Hippocampal formation (tissue), 2 donors: Measurements from ENCODE around the gene PLPP7.
"Not testable (repeated sequence)": the region's sequence is repeated elsewhere in the genome, so short reads cannot be mapped to it uniquely, and the experiment has no call there.

Experiments used
- DNase-seq, 2 donors: peaks; one replicate each; lab custom pipeline; 2025; lab: John Stamatoyannopoulos, UW

PLPP7 gene

DNA sequence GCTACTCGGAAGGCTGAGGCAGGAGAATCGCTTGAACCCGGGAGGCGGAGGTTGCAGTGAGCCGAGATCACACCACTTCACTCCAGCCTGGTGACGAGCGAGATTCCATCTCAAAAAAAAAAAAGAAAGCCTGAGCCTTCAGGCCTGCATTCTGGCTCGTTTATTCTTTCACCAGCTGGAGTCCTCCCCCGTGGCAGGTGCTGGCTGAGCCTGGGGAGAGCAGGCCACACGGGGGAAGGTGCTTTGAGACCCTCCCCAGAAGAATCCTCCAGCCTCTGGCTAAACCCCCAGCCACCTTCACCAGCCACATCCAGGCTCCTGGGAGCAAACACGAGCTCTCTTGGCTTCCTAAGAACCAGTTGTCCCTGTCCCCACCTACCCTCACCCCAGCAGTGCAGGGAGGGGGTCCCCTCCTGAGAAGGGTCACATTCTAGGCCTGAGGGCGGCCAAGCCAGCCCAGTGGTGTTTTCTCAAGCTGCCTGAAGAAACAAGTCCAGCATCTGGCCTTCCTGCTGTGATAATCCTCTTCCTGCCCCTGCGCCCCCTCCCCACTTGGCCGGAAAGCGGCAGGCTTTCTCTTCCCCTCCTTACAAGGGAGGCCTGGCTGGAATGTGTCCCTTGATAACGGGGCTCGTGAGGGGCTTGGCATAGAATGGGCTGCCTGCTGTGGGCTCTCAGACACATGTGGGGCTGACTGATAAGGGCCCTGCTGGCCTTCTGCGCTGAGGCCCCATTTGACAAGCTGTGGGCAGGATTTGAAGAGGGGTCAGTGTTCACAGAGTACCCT lies 41.5 kb downstream of the PLPP7 start:
- no peak for DNase-seq

DNA sequence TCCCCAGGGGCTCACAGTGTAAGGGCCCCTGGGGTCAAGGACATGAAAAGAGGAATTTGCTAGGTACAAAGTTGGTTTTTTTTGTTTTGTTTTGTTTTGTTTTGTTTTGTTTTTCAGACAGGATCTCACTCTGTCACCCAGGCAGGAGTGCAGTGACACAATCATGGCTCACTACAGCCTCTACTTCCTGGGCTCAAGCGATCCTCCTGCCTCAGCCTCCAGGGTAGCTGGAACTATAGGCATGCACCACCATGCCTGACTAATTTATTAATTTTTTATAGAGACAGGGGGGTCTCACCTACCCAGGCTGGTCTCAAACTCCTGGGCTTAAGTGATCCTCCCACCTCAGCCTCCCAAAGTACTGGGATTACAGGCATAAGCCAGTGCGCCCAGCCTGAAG lies 42.5 kb downstream of the PLPP7 start:
- not testable (repeated sequence) for DNase-seq

DNA sequence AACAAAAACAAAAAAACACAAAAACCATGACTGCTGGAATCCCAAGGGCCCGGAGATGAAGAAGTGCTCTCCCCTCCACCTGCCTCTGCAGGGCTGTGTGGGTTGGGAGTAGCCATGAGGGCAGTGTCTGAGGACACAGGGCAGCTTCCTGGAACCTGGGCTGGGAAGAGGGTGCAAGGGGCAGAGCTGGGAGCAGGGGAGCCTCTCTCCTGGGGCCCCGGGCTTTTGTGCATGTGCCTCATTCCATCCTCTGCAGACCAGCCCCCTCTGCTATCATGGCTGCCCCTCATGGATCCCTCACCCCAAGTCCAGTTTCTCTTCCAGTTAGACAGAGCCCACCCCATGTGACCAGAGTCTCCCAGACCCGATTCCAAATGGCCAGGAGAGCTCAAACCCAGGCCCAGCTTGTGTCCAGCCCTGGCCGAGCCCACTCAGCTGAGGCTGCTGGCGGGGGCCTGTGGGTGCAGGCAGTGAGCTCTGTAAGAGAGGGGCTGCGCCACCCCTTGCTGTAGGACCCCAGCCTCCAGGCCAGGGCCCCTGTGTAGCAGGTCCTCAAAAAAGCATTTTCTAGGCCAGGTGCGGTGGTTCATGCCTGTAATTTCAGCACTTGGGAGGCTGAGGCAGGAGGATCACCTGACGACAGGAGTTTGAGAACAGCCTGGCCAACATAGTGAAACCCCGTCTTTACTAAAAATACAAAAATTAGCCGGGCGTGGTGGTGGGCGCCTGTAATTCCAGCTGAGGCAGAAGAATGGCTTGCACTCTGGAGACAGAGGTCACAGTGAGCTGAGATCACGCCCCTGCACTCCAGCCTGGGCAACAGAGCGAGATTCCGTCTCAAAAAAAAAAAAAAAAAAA lies 44.5 kb downstream of the PLPP7 start:
- DNase-seq, result no peak

DNA sequence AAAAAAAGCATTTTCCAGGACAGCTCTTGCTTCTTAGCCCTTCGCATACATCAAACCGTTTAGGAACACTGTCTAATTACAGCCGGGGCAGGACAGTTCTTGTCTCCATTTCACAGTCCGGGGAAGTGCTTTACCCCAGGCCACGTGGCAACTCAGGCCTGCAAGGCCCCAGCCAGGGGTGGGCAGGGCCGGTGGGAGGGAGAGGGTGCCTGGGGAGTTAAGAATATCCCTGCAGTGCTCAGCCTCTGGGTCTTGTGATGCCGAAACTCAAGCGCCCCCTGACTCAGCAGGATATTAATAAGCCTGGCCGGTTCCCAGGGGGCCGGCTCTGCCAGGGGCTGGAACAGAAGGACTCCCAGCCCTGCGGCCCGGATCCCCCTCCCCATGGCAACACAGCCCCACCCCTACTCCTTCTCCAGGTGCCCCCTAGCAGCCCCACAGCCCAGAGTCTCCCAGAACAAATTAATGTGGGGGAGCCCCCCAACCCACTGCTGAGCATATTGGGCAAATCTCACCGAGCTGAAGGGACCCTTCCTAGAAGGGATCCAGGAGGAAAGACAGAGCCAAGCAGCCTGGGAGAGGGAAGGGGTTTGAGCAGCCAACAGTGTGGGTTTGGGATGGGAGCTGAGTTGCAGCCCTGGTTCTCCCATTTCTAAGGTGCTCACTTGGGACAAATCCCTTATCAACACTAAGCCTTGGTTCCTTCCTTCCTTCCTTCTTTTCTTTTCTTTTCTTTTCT lies 45.3 kb downstream of the PLPP7 start:
- DNase-seq, result peak in 1 of 2 donors; percentile 17

DNA sequence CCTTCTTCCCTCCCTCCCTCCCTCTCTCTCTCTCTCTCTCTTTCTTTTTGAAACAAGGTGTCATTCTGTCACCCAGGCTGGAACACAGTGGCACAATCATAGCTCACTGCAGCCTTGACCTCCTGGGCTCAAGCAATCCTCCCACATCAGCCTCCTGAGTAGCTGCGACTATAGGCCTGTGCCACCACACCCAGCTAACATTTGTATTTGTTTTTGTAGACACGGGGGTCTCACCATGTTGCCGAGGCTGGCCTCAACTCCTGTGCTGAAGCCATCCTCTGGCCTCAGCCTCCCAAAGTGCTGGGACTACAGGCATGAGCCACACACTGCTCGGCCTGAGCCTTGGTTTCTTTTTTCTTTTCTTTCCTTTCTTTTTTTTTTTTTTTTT lies 45.8 kb downstream of the PLPP7 start:
- no peak for DNase-seq

DNA sequence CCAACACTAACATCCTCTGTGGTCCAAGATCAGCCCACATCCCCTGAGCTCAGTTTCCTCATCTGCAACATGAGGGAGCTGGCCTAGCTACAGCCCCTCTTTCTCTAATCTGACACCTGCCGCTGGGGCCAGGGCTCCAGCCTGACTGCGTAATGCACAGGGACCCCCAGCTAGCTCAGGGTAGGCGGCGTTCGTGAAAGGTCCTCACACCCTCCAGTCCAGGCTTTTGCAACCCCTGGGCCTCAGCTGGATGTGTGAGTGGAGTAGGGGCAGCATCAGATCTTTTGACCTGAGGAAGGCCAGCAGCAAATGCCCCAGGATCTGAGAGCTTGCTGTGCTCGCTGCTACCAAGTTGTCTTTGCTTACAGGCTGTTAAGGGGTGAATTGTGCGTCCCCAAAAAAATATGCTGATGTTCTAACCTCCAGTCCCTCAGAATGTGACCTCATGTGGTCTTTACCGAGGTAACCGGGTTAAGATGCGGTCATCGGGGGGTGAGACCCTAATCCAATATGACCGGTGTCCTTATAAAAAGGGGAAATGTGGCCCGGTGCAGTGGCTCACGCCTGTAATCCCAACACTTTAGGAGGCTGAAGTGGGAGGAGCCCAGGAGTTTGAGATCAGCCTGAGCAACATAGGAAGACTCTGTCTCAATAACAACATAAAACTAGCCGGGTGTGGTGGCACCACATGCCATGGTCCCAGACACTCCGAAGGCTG lies 47.8 kb downstream of the PLPP7 start:
- DNase-seq, result no peak

DNA sequence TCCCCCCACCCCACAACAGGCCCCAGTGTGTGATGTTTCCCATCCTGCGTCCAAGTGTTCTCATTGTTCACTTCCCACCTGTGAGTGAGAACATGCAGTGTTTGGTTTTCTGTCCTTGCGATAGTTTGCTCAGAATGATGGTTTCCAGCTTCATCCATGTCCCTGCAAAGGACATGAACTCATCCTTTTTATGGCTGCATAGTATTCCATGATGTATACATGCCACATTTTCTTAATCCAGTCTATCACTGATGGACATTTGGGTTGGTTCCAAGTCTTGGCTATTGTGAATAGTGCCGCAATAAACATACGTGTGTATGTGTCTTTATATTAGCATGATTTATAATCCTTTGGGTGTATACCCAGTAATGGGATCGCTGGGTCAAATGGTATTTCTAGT lies 49.7 kb downstream of the PLPP7 start:
- DNase-seq, result not testable (repeated sequence)

DNA sequence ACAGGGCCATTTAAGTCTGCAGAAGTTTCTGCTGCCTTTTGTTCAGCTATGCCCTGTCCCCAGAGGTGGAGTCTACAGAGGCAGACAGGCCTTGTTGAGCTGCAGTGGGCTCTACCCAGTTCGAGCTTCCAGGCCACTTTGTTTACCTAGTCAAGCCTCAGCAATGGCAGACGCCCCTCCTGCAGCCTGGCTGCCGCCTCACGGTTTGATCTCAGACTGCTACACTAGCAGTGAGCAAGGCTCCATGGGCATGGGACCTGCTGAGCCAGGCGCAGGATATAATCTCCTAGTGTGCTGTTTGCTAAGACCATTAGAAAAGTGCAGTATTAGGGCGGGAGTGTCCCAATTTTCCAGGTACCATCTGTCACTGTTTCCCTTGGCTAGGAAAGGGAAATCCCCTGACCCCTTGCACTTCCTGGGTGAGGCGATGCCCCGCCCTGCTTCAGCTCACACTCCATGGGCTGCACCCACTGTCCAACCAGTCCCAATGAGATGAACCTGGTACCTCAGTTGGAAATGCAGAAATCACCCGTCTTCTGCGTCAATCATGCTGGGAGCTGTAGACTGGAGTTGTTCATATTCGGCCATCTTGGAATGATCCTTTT lies 55.5 kb downstream of the PLPP7 start:
- not testable (repeated sequence) for DNase-seq

DNA sequence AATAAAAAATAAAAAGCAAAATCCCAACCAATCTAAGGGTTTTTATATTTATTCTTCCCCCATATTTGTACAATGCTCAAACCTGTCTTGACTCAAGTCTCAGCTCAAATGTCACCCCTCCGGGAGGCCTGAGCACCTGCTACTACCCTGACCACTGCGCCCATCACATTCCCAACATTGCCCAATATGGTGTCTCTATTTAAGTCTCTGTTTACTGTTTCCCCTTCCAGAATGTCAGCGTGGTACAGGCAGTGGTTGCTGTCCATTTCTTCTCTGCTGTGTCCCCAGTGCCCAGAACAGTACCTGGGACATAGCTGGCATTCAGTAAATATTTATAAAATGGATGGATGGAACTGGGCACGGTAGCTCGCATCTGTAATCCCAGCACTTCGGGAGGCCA lies 57.0 kb downstream of the PLPP7 start:
- no peak for DNase-seq

DNA sequence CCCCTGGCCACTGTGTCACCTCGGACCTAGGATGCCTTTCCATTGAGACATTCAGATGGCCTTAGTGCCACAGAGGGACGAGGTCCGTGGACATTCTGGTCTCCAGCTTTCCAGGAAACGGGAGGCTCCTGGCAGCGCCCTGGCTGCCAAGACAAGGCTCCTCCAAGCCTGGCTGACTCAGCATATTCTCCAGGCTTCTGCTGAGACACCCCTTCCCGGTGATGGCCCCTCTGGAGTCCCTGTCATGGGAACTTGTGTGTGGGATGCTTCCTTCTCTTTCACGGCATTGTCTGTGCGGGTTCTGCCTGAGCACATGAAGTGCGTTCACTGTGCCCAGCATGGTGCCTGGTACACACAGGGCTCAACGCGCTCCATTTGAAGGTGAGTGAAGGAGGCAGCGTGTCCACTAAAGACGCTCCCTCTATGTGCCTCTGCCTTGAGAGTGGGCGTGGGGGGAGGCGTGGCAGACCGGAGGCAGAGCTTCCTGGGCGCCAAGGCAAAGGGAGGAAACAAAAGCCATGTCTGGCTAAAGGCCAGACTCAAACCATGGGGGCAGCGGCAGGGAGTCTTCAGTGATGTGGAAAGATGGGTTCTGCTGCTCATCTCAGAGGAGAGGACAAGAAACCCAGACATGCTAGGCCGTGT lies 58.0 kb downstream of the PLPP7 start:
- no peak for DNase-seq

DNA sequence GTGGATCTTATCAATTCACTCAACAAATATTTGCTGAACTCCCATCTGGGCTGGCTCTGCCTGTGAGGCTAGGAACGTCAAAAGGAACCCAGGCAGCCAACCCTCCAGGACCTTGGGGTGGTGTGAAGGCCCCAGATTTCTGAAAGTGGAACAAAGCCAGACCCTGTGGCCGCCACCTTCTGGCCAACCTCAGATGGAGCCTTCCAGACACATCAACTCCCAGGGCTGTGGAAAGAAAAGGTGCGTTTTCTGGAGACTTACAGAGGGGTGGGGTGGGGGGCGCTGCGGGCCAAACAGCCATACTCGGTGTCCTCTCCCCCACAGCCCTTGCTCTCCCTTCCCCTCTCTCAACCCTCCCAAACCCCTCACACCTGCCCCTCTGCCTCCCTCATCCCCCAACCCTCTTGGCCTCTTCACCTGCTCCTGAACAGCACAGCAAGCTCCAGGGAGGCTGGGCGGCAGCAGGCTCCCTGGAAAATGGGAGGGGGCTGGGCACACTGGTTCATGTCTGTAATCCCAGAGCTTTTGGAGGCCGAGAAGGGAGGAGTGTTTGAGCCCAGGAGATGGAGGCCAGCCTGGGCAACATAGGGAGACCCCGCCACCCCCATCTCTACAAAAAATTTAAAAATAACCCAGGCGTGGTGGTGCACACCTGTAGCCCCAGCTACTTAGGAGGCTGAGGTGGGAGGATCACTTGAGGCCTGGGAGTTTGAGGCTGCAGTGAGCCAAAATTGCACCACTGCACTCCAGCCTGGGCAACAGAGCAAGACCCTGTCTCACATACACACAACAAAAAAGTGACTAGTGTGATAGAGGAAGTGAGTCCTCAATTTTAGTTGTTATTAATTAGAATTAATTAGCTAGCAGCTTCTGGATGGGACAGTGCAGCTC lies 59.4 kb downstream of the PLPP7 start:
- DNase-seq, result no peak

DNA sequence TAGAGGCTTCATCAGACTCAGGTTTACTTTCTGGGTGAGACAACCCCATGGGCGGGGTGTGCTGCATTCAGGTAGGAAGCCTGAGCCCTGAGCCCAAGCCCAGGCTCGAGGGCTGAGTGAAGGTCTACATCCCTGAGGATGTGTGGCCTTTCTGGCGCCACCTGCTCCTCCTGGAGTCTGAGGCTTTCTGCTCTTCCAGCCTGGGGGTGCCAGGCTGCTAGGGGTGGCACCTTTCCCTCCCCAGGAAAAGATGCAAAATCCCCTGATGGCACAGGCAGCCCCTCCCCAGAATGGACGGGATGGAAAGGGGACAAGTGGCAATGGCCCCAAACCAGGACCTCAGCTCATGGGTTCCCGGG lies 60.0 kb downstream of the PLPP7 start:
- no peak for DNase-seq

DNA sequence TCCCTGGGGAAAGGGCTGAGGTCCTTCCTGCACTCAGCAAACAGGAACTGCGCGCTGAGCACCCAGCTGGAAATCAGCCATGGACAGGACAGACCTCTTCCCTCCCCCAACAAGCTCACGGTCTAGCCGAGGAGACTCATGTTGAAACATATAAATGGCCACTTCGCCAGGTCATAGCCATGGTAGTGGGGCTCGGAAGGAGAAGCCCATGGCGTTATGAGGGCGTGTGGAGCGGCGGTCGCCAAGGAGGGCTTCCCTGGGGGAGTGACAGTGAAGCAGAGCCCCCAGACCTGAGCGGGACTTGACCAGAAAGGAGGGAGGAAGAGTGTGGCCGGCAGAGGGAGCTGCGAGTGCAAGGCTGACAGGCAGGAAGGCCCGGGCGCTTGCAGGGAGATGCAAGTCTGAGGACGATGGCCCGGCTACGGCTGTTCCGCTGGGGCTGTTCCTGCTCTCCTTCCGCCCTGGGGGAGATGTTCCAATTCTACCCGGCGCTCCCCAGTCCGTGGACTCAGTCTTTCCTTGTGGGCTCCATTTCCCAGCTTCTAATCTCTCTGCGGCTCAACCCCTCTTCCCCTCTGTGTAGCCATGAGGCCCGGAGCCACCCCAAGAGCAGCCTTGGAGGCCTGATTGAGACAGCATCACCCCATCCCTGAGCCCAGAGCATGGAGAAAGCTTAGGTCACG lies 60.5 kb downstream of the PLPP7 start:
- DNase-seq, result peak; percentile 81 to 84

DNA sequence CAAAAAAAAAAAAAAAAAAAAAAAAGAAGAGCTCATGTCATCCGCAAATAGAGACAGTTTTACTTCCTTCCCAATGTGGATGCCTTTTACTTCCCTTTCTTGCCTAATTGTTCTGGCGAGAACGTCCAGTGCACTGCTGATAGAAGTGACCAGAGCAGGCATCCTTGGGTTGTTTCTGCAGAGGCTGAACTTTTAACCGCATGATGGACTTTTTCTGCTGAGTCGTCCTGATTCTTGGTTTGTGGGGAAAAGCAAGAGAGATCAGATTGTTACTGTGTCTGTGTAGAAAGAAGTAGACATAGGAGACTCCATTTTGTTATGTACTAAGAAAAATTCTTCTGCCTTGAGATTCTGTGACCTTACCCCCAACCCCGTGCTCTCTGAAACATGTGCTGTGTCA lies 67.0 kb downstream of the PLPP7 start:
- peak in 1 of 2 donors; percentile 19 for DNase-seq

DNA sequence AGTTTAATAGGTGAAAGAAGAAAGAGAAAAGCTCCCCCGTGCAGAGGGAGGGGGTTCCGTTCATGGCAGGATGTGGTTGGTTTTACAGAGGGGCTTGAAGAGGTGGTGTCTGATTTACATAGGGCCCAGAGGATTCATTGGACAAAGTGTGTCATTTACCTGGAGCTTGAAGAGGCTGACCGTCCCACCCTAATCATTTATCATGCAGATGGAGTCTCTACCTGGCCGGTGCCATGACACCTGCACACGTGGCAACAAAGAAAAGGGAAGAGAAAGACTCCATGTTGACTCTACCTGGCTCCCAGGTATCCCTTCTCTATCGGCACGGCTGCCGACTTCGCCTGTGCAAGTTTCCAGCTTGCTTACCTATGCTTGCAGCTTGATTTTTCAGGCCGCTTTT lies 69.0 kb downstream of the PLPP7 start:
- no peak for DNase-seq
